Gastrocnemius medialis (tissue), 4 donors: ENCODE data around the gene GRIK4.

Source experiments
- POLR2A ChIP-seq, 2 donors: fragments of 450-650 bp; IDR thresholded peaks; one replicate each; pipeline ENCODE4 v1.6.1; 2017; ENCODE audit warnings: antibody characterized with exemption in 2 of 2, mild to moderate bottlenecking in 2 of 2, moderate library complexity in 2 of 2
- TF ChIP-seq, protein P1 (sequence below), 5 experiments: fragments of 450-650 bp in 3 of 5; fragments of 200-600 bp in 2 of 5; sonication (generic) in 2 of 5; IDR thresholded peaks in 4 of 5; conservative IDR thresholded peaks in 1 of 5; 1 replicate in 4 of 5; 2 replicates in 1 of 5; pipeline ENCODE4 v1.5.1; 2016 to 2019; ENCODE audit warnings: antibody characterized with exemption in 5 of 5, mild to moderate bottlenecking in 3 of 5, moderate library complexity in 3 of 5

DNA sequence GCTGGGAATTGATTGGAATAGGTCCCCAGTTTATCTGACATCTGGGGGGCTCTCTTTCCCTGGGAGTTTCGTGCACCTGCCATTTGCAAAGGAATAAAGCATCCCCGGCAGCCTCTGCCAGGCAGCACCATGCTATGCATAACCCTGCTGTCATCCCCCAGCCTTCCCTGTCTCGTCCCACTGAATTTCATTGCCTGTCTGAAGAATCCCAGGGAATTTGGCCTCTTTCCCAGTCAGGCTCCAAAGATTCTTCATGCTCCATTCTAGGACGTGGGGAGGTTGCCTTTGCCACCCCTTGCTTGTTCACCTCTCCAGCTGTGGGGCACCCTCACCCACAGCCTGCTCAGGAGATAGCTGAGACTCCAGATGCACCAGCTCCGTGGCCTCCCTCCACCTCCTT, 317.3 kb downstream of the GRIK4 start:
- TF ChIP-seq, protein P1, sequence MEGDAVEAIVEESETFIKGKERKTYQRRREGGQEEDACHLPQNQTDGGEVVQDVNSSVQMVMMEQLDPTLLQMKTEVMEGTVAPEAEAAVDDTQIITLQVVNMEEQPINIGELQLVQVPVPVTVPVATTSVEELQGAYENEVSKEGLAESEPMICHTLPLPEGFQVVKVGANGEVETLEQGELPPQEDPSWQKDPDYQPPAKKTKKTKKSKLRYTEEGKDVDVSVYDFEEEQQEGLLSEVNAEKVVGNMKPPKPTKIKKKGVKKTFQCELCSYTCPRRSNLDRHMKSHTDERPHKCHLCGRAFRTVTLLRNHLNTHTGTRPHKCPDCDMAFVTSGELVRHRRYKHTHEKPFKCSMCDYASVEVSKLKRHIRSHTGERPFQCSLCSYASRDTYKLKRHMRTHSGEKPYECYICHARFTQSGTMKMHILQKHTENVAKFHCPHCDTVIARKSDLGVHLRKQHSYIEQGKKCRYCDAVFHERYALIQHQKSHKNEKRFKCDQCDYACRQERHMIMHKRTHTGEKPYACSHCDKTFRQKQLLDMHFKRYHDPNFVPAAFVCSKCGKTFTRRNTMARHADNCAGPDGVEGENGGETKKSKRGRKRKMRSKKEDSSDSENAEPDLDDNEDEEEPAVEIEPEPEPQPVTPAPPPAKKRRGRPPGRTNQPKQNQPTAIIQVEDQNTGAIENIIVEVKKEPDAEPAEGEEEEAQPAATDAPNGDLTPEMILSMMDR (IDR thresholded peaks at IDR 0.05 in 4 of 5, conservative IDR thresholded peaks at IDR 0.05 in 1 of 5): no peak
- no peak for TF ChIP-seq POLR2A (IDR thresholded peaks at IDR 0.05)
